Esophagus squamous epithelium (tissue), 5 donors: ENCODE results near the gene POU2F1. TPM values are rescaled to one million over a fixed set of nuclear protein-coding genes. Genes with fewer than 3 reads are reported as not detected.

Source experiments
- DNase-seq: peaks from one replicate; lab custom pipeline; 2025; lab: John Stamatoyannopoulos, UW
- H3K27ac ChIP-seq, 4 donors: fragments of 200-600 bp; sonication (generic); one replicate each; pipeline ENCODE4 v1.5.1; 2016 to 2019; ENCODE audit warnings: mild to moderate bottlenecking in 1 of 4
- H3K27me3 ChIP-seq, 4 donors: fragments of 200-600 bp; sonication (generic); 1 replicate in 3 of 4; 2 replicates in 1 of 4; pipeline versions ENCODE4 v1.5.1 to v1.6.0; 2017 to 2021; ENCODE audit warnings: antibody characterized with exemption in 1 of 4
- H3K36me3 ChIP-seq, 3 donors: fragments of 200-600 bp; sonication (generic); one replicate each; pipeline ENCODE4 v1.5.1; 2016 to 2019
- H3K4me1 ChIP-seq, 3 donors: fragments of 200-600 bp; sonication (generic); one replicate each; pipeline ENCODE4 v1.5.1; 2017 to 2019
- H3K4me3 ChIP-seq, 4 donors: fragments of 200-600 bp; sonication (generic); 1 replicate in 3 of 4; 2 replicates in 1 of 4; pipeline ENCODE4 v1.5.1; 2016 to 2019; ENCODE audit warnings: mild to moderate bottlenecking in 2 of 4, moderate library complexity in 1 of 4
- H3K9me3 ChIP-seq, 3 donors: fragments of 200-600 bp; sonication (generic); one replicate each; pipeline ENCODE4 v1.5.1; 2016 to 2019
- CTCF ChIP-seq, 6 experiments: fragments of 450-650 bp in 4 of 6; fragments of 200-600 bp in 2 of 6; sonication (generic) in 2 of 6; IDR thresholded peaks; one replicate each; pipeline ENCODE4 v1.5.1; 2016 to 2019; ENCODE audit warnings: antibody characterized with exemption in 6 of 6, mild to moderate bottlenecking in 4 of 6, moderate library complexity in 4 of 6
- POLR2A ChIP-seq, 4 donors: fragments of 450-650 bp; IDR thresholded peaks; one replicate each; pipeline ENCODE4 v1.6.1; 2017; ENCODE audit warnings: antibody characterized with exemption in 4 of 4, mild to moderate bottlenecking in 4 of 4, moderate library complexity in 3 of 4
- WGBS, 2 donors: methylation state at CpG; one replicate each; pipeline ENCODE4 v1.1.5; 2018; 5-methylcytosine and 5-hydroxymethylcytosine counted together
- intact Hi-C: fragments of 100-400 bp; cut with DNase I; formaldehyde crosslinking; loops from one replicate; pipeline ENCODE4 v1.15.0; 2022
- total RNA-seq, 4 donors: library from RNA; depleted of rRNA; stranded (reverse); fragments of >200 nt; gene quantifications; one replicate each; pipeline ENCODE4 v1.1.0, GENCODE V29; 2016
- donor health status: DM: yes; HTN: yes; CAD: no.

The POU2F1 gene
- total RNA-seq, 4 donors from 2014 or later = 7.8 to 10.5 (median 9.2) TPM

- H3K9me3 ChIP-seq = no peaks in the 10 kb centered on the region
- DNase-seq = no peak
- peaks cover 0 to 28% (median 1%) of the 10 kb centered on the region in 3 donors for H3K4me1 ChIP-seq
- no peak overlapping the region for H3K27ac ChIP-seq
- intact Hi-C loops = no loop called here
- H3K36me3 ChIP-seq = no peaks in the 10 kb centered on the region
- WGBS, 2 donors = 65 to 88% methylated on average over 7 to 11 of the region's 12 CpGs
- no peaks in the 10 kb centered on the region for H3K27me3 ChIP-seq
- TF ChIP-seq POLR2A (IDR thresholded peaks at IDR 0.05) = no peak
- TF ChIP-seq CTCF (IDR thresholded peaks at IDR 0.05) = no peak
- no peak overlapping the region for H3K4me3 ChIP-seq
Measured at GRCh38 chr1:167273027-167273800, 52.5 kb downstream of the POU2F1 start.

- Histone ChIP-seq H3K4me3 (no peak overlapping the region), H3K36me3 (no peaks in the 10 kb centered on the region), H3K4me1 (peaks cover 0 to 28% (median 5%) of the 10 kb centered on the region in 3 donors), H3K27ac (no peak overlapping the region), H3K27me3 (no peaks in the 10 kb centered on the region), H3K9me3 (no peaks in the 10 kb centered on the region)
- 88 to 92% methylated on average over 1 of the region's 1 CpG for WGBS, 2 donors
- TF ChIP-seq CTCF (IDR thresholded peaks at IDR 0.05) (no peak), POLR2A (IDR thresholded peaks at IDR 0.05) (no peak)
- DNase-seq = no peak
- intact Hi-C loops = no loop called here
Measured at GRCh38 chr1:167274061-167274460, 53.4 kb downstream of the POU2F1 start.

- peaks cover 0 to 13% (median 5%) of the 10 kb centered on the region in 3 donors for H3K4me1 ChIP-seq
- TF ChIP-seq POLR2A (IDR thresholded peaks at IDR 0.05) (no peak), CTCF (IDR thresholded peaks at IDR 0.05) (no peak)
- H3K9me3 ChIP-seq = no peaks in the 10 kb centered on the region
- DNase-seq = no peak
- WGBS, 2 donors = 74 to 89% methylated on average over 3 of the region's 3 CpGs
- H3K27ac ChIP-seq = no peak overlapping the region
- H3K4me3 ChIP-seq = no peak overlapping the region
- H3K27me3 ChIP-seq = no peaks in the 10 kb centered on the region
- intact Hi-C loops = no loop called here
- no peaks in the 10 kb centered on the region for H3K36me3 ChIP-seq
Measured at GRCh38 chr1:167276969-167277368, 56.3 kb downstream of the POU2F1 start.

GRCh38 chr1:167278497-167278896, 57.8 kb downstream of the POU2F1 start:
- WGBS, 2 donors = 41 to 54% methylated on average over 5 of the region's 5 CpGs
- TF ChIP-seq POLR2A (IDR thresholded peaks at IDR 0.05) (no peak), CTCF (IDR thresholded peaks at IDR 0.05) (no peak)

GRCh38 chr1:167280912-167281311, 60.2 kb downstream of the POU2F1 start:
- Histone ChIP-seq H3K36me3 (no peaks in the 10 kb centered on the region), H3K27me3 (no peaks in the 10 kb centered on the region), H3K4me1 (peaks cover 0 to 6% (median 5%) of the 10 kb centered on the region in 3 donors), H3K27ac (no peak overlapping the region), H3K4me3 (no peak overlapping the region), H3K9me3 (no peaks in the 10 kb centered on the region)
- TF ChIP-seq CTCF (IDR thresholded peaks at IDR 0.05) = no peak
- no peak for TF ChIP-seq POLR2A (IDR thresholded peaks at IDR 0.05)
- no peak for DNase-seq
- intact Hi-C loops = no loop called here
- WGBS, 2 donors = 87 to 89% methylated on average over 3 of the region's 3 CpGs

More at GRCh38 chr1:167278497-167278896, 57.8 kb downstream of the POU2F1 start:
- Histone ChIP-seq H3K4me3 (no peak overlapping the region), H3K27ac (no peak overlapping the region), H3K4me1 (peaks cover 0 to 10% (median 5%) of the 10 kb centered on the region in 3 donors), H3K27me3 (no peaks in the 10 kb centered on the region), H3K9me3 (no peaks in the 10 kb centered on the region), H3K36me3 (no peaks in the 10 kb centered on the region)
- intact Hi-C loops = no loop called here
- no peak for DNase-seq
